HepG2 (cell line): Measurements from ENCODE around the gene CDHR4. TPM values are rescaled to one million over a fixed set of nuclear protein-coding genes. Genes with fewer than 3 reads are reported as not detected.

Source experiments
- ATAC-seq: fragments of 200-7000 bp; cut with Tn5 transposase; 3 replicates; pipeline ENCODE4 v1.9.1; 2020; ENCODE audit warnings: mild to moderate bottlenecking, moderate library complexity
- BruUV-seq: library from RNA; stranded (reverse); fragments of 400-500 nt; replicated peaks from 2 replicates; lab custom pipeline; 2021; lab: Mats Ljungman, UMichigan
- CTCF ChIA-PET: fragments of 300-600 bp; formaldehyde crosslinking; extraction: SDS; loops from one replicate; lab custom pipeline; 2021; ENCODE audit warnings: low total read pairs, inconsistent platforms, low intra/inter-chr PET ratio; lab: Yijun Ruan, JAX
- POLR2A ChIA-PET: fragments of 350-600 bp; sonication (Branson Sonifier 250); formaldehyde crosslinking; loops from one replicate; lab custom pipeline; 2020; ENCODE audit warnings: antibody characterized with exemption, inconsistent platforms; lab: Yijun Ruan, JAX
- DNase-seq: peaks from one replicate; pipeline ENCODE4 v3.0.0-alpha.2; 2015; ENCODE audit warnings: low spot score
- FAIRE-seq: peaks from 3 replicates; lab custom pipeline; 2011; peaks lifted over from hg19 to GRCh38; lab: Jason Lieb, UNC
- H2AFZ ChIP-seq: one replicate; pipeline ENCODE4 v1.6.1; 2011; ENCODE audit warnings: low read length, inconsistent platforms
- H3K27ac ChIP-seq: fragments of 300-600 bp; 3 replicates; pipeline ENCODE4 v1.8.0; 2011; ENCODE audit warnings: mixed run types, mild to moderate bottlenecking, mixed read lengths, low read length, inconsistent platforms; ENCODE audit not compliant: insufficient read depth; ENCODE audit errors: extremely low read length
- H3K27me3 ChIP-seq, 2 experiments: fragments of 200-600 bp in 1 of 2; 2 replicates in 1 of 2; 3 replicates in 1 of 2; pipeline versions ENCODE4 v1.6.0 to v1.8.0; 2011; ENCODE audit warnings: low read length in 2 of 2, mild to moderate bottlenecking in 2 of 2, moderate library complexity in 2 of 2, inconsistent platforms in 1 of 2; ENCODE audit not compliant: insufficient read depth in 2 of 2, control insufficient read depth in 1 of 2
- H3K36me3 ChIP-seq, 2 experiments: fragments of 200-600 bp in 1 of 2; replicated peaks in 1 of 2; 2 replicates in 1 of 2; 3 replicates in 1 of 2; pipeline versions ENCODE4 v1.5.1 to v1.8.0; 2011; ENCODE audit warnings: low read length in 2 of 2, inconsistent platforms in 1 of 2; ENCODE audit not compliant: insufficient read depth in 2 of 2, control insufficient read depth in 1 of 2
- H3K4me1 ChIP-seq: 2 replicates; pipeline ENCODE4 v1.5.1; 2012; ENCODE audit warnings: low read length, inconsistent platforms; ENCODE audit not compliant: insufficient read depth
- H3K4me2 ChIP-seq: 2 replicates; pipeline ENCODE4 v1.6.0; 2011; ENCODE audit warnings: low read depth, low read length, inconsistent platforms
- H3K4me3 ChIP-seq, 3 experiments: fragments of 200-600 bp in 1 of 3; sonication (generic), shearing (Covaris generic) in 1 of 3; replicated peaks in 1 of 3; 2 replicates each; pipeline ENCODE4 v1.5.1; 2011 to 2016; ENCODE audit warnings: low read length in 3 of 3, inconsistent platforms in 2 of 3, low read depth in 2 of 3, mild to moderate bottlenecking in 2 of 3, control low read depth in 1 of 3, mixed read lengths in 1 of 3; ENCODE audit not compliant: insufficient read depth in 1 of 3
- H3K79me2 ChIP-seq: one replicate; pipeline ENCODE4 v1.6.1; 2011; ENCODE audit warnings: low read length, inconsistent platforms; ENCODE audit not compliant: insufficient read depth
- H3K9ac ChIP-seq: 2 replicates; pipeline ENCODE4 v1.6.0; 2011; ENCODE audit warnings: mild to moderate bottlenecking, low read depth, low read length, inconsistent platforms; ENCODE audit not compliant: insufficient read depth
- H3K9me3 ChIP-seq: 2 replicates; pipeline ENCODE4 v1.5.1; 2012; ENCODE audit warnings: mild to moderate bottlenecking, low read length
- H4K20me1 ChIP-seq: 2 replicates; pipeline ENCODE4 v1.6.0; 2011; ENCODE audit warnings: inconsistent platforms, mild to moderate bottlenecking, low read length, moderate library complexity; ENCODE audit not compliant: insufficient read depth
- HOXD1 ChIP-seq: sonication (generic); formaldehyde crosslinking; IDR thresholded peaks from 2 replicates; pipeline ENCODE4 v1.5.0; 2020; ENCODE audit warnings: missing genetic modification reagents
- KLF13 ChIP-seq: sonication (generic); formaldehyde crosslinking; IDR thresholded peaks from 2 replicates; pipeline ENCODE4 v1.4.0; 2020; ENCODE audit warnings: mild to moderate bottlenecking, missing genetic modification reagents
- MIER2 ChIP-seq: IDR thresholded peaks from 2 replicates; pipeline ENCODE4 v1.6.1; 2016; ENCODE audit warnings: missing biosample characterization, missing genetic modification reagents
- REL ChIP-seq: sonication (generic); formaldehyde crosslinking; conservative IDR thresholded peaks from 2 replicates; pipeline ENCODE4 v1.8.0; 2022; ENCODE audit warnings: mild to moderate bottlenecking, missing genetic modification reagents, moderate library complexity
- RXRA ChIP-seq: sonication (generic); formaldehyde crosslinking; IDR thresholded peaks from 2 replicates; pipeline ENCODE4 v1.5.1; 2020; ENCODE audit warnings: missing genetic modification reagents
- SOX13 ChIP-seq, 3 experiments: fragments of 450-650 bp in 1 of 3; sonication (generic) in 1 of 3; formaldehyde crosslinking in 1 of 3; IDR thresholded peaks in 2 of 3; conservative IDR thresholded peaks in 1 of 3; 2 replicates each; pipeline versions ENCODE4 v1.5.0 to v1.6.1; 2016 to 2020; ENCODE audit warnings: antibody characterized with exemption in 1 of 3, mild to moderate bottlenecking in 1 of 3, missing compliant biosample characterization in 1 of 3, missing genetic modification reagents in 1 of 3, moderate library complexity in 1 of 3
- TMF1 ChIP-seq: sonication (generic); formaldehyde crosslinking; IDR thresholded peaks from 2 replicates; pipeline ENCODE4 v1.8.1; 2022; ENCODE audit warnings: low read depth, missing genetic modification reagents
- TOPORS ChIP-seq: sonication (generic); formaldehyde crosslinking; IDR thresholded peaks from 2 replicates; pipeline ENCODE4 v1.8.0; 2023; ENCODE audit warnings: mild to moderate bottlenecking, missing genetic modification reagents
- ZFX ChIP-seq: sonication (generic); formaldehyde crosslinking; IDR thresholded peaks from 2 replicates; pipeline ENCODE4 v1.4.0; 2020; ENCODE audit warnings: mild to moderate bottlenecking, low read depth, missing genetic modification reagents, moderate library complexity
- ZNF619 ChIP-seq: sonication (generic); formaldehyde crosslinking; IDR thresholded peaks from 2 replicates; pipeline ENCODE4 v1.4.0; 2020; ENCODE audit warnings: mild to moderate bottlenecking, missing genetic modification reagents
- ZNF687 ChIP-seq: sonication (generic); formaldehyde crosslinking; IDR thresholded peaks from 2 replicates; pipeline ENCODE4 v1.5.1; 2020; ENCODE audit warnings: mild to moderate bottlenecking, missing genetic modification reagents, moderate library complexity
- ZSCAN21 ChIP-seq: sonication (generic); formaldehyde crosslinking; IDR thresholded peaks from 2 replicates; pipeline ENCODE4 v1.8.0; 2022; ENCODE audit warnings: mild to moderate bottlenecking, missing genetic modification reagents, moderate library complexity, borderline replicate concordance
- WGBS: methylation state at CpG from one replicate; pipeline ENCODE4 v1.1.6; 2017; ENCODE audit warnings: low lambda C conversion rate; 5-methylcytosine and 5-hydroxymethylcytosine counted together
- in situ Hi-C: cut with HindIII; loops from 2 replicates; pipeline ENCODE4 v1.10.0; 2017; ENCODE audit warnings: low pct_unique_long_range_greater_than_20kb; ENCODE audit not compliant: extremely low pct_ligation_motif_present
- intact Hi-C: fragments of 100-400 bp; cut with micrococcal nuclease; formaldehyde crosslinking; loops from one replicate; pipeline ENCODE4 v1.10.0; 2022; ENCODE audit not compliant: unreplicated experiment
- polyA plus RNA-seq, 8 experiments: library from polyadenylated mRNA; depleted of rRNA in 3 of 8; stranded (reverse) in 7 of 8; unstranded in 1 of 8; fragments of >200 nt; fragmentation: Illumina TruSeq in 4 of 8; extraction: Trizol in 4 of 8; gene quantifications; 2 replicates each; pipeline versions ENCODE4 v1.2.1 to v1.2.3, GENCODE V29; 2011 to 2016; ENCODE audit warnings: low read depth in 4 of 8, missing spikeins in 1 of 8, mixed read lengths in 1 of 8; ENCODE audit not compliant: insufficient read depth in 1 of 8
- total RNA-seq, 5 experiments: library from RNA; depleted of rRNA; stranded (reverse); fragments of >200 nt; fragmentation: Illumina TruSeq; extraction: Trizol; gene quantifications; 2 replicates each; pipeline ENCODE4 v1.2.3, GENCODE V29; 2016; ENCODE audit warnings: low read depth in 1 of 5
- TF ChIP-seq, protein P1 (sequence below): sonication (generic); formaldehyde crosslinking; IDR thresholded peaks from 2 replicates; pipeline ENCODE4 v1.4.0; 2020; ENCODE audit warnings: missing genetic modification reagents
- TF ChIP-seq, protein P2 (sequence below): sonication (generic); formaldehyde crosslinking; IDR thresholded peaks from 2 replicates; pipeline ENCODE4 v1.9.0; 2022; ENCODE audit warnings: missing genetic modification reagents, mild to moderate bottlenecking, borderline replicate concordance

Gene CDHR4
- total and polyA plus RNA-seq, 2 of the 13 experiments (the other 11 are each of a cell fraction or from before 2014, with no cell fraction given) = 0.21 TPM; not detected in 1

- intact Hi-C loops = loop anchor here (5.0 kb wide), 1 partner anchor 54 kb away; no protein-coding TSS in a partner anchor
- FAIRE-seq (peak; percentile 96), ATAC-seq (peak; percentile 93), DNase-seq (peak; percentile 99)
- H3K4me1 ChIP-seq = peaks cover 50% of the 10 kb centered on the region
- POLR2A ChIA-PET = interaction anchor here (0.7 to 1.8 kb wide), 17 partner anchors 9 to 448 kb away, joined by 3 to 22 read pairs (median 3); partner anchors contain the start of genes CDHR4, INKA1, MON1A and UBA7
- in situ Hi-C loops = no loop called here
- CTCF ChIA-PET = no interaction called here
- peaks cover 34% of the 10 kb centered on the region for H3K79me2 ChIP-seq
- peak within 1 kb of the TSS; percentile 96 for H3K9ac ChIP-seq
- no peak within 1 kb of the TSS for H2AFZ ChIP-seq
- H3K4me2 ChIP-seq = peak within 1 kb of the TSS; percentile 88
- H3K4me3 ChIP-seq = peak within 1 kb of the TSS; percentile 81 to 93 (median 84)
- H4K20me1 ChIP-seq = no peaks in the 10 kb centered on the region
- H3K36me3 ChIP-seq = peaks cover 0 to 3% of the 10 kb centered on the region in 2 experiments; a peak in 2 of 5 replicates
- WGBS = 2% methylated on average over 26 of the region's 55 CpGs
- no peaks in the 10 kb centered on the region; a peak in 1 of 5 replicates for H3K27me3 ChIP-seq
- no peaks in the 10 kb centered on the region for H3K9me3 ChIP-seq
- no TSS peak for BruUV-seq
- H3K27ac ChIP-seq = peak within 1 kb of the TSS; percentile 65
- TF ChIP-seq ZNF619 (CRISPR knock-in tag) (peak; percentile 67; the same call in 1 of the 2 replicates), MIER2 (CRISPR knock-in tag) (0 out of 2 replicates have a peak, but pooled peaks have one; percentile 30), REL (peak; percentile 72; the same call in 1 of the 2 replicates), TOPORS (peak; percentile 71; the same call in 1 of the 2 replicates), ZSCAN21 (CRISPR knock-in tag) (peak; percentile 90; the same call in 1 of the 2 replicates), RXRA (CRISPR knock-in tag) (peak; percentile 36; the same call in 1 of the 2 replicates), KLF13 (CRISPR knock-in tag) (no peak), ZFX (peak; percentile 92), TMF1 (CRISPR knock-in tag) (peak; percentile 78), HOXD1 (CRISPR knock-in tag) (0 out of 2 replicates have a peak, but pooled peaks have one; percentile 64), ZNF687 (CRISPR knock-in tag) (peak; percentile 99), SOX13 (IDR thresholded peaks at IDR 0.05) (no peak), SOX13 (CRISPR knock-in tag; conservative IDR thresholded peaks at IDR 0.05 in 1 of 2, IDR thresholded peaks at IDR 0.05 in 1 of 2) (peak in 1 of 2 experiments; percentile 17; a peak in 2 of 4 replicates)
- TF ChIP-seq, protein P1, sequence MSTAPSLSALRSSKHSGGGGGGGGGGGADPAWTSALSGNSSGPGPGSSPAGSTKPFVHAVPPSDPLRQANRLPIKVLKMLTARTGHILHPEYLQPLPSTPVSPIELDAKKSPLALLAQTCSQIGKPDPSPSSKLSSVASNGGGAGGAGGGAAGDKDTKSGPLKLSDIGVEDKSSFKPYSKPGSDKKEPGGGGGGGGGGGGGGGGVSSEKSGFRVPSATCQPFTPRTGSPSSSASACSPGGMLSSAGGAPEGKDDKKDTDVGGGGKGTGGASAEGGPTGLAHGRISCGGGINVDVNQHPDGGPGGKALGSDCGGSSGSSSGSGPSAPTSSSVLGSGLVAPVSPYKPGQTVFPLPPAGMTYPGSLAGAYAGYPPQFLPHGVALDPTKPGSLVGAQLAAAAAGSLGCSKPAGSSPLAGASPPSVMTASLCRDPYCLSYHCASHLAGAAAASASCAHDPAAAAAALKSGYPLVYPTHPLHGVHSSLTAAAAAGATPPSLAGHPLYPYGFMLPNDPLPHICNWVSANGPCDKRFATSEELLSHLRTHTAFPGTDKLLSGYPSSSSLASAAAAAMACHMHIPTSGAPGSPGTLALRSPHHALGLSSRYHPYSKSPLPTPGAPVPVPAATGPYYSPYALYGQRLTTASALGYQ (CRISPR knock-in tag) = peak; percentile 63; the same call in 1 of the 2 replicates
- TF ChIP-seq, protein P2, sequence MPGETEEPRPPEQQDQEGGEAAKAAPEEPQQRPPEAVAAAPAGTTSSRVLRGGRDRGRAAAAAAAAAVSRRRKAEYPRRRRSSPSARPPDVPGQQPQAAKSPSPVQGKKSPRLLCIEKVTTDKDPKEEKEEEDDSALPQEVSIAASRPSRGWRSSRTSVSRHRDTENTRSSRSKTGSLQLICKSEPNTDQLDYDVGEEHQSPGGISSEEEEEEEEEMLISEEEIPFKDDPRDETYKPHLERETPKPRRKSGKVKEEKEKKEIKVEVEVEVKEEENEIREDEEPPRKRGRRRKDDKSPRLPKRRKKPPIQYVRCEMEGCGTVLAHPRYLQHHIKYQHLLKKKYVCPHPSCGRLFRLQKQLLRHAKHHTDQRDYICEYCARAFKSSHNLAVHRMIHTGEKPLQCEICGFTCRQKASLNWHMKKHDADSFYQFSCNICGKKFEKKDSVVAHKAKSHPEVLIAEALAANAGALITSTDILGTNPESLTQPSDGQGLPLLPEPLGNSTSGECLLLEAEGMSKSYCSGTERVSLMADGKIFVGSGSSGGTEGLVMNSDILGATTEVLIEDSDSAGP (CRISPR knock-in tag) = peak; percentile 62
These were observed 13.1 kb downstream of the CDHR4 start, which contains the start of gene IP6K1 for GRCh38 chr3:49786357-49787181. TSS of gene IP6K1 (minus strand) at chr3:49786542. CDS start at chr3:49748040, 38,502 bp downstream.
